Endothelial cell of umbilical vein (primary cell): Measurements from ENCODE around the gene TAF8.

Experiments
- CTCF ChIP-seq, 2 donors: IDR thresholded peaks; 1 replicate in 1 of 2; 2 replicates in 1 of 2; pipeline ENCODE4 v1.5.1; 2011; ENCODE audit warnings: low read length in 2 of 2, mild to moderate bottlenecking in 2 of 2, moderate library complexity in 2 of 2, control low read depth in 1 of 2, inconsistent platforms in 1 of 2, low read depth in 1 of 2; ENCODE audit not compliant: insufficient read depth in 1 of 2; ENCODE audit errors: extremely low read depth in 1 of 2
- POLR2AphosphoS5 ChIP-seq: IDR thresholded peaks from 2 replicates; pipeline ENCODE4 v1.6.1; 2012; ENCODE audit warnings: low read depth, mild to moderate bottlenecking, control low read depth, low read length, moderate library complexity; ENCODE audit not compliant: insufficient read depth

- no peak for TF ChIP-seq CTCF (IDR thresholded peaks at IDR 0.05; ENCODE audit: extremely low read depth in 1 of 2, insufficient read depth in 1 of 2, low read depth in 1 of 2, low read length in 2 of 2)
- no peak for TF ChIP-seq POLR2AphosphoS5
Observed at GRCh38 chr6:42021847-42022754, 28.2 kb upstream of the TAF8 start.
